H1 (cell line): Measurements from ENCODE around the gene ABHD4. TPM values are rescaled to one million over a fixed set of nuclear protein-coding genes. Genes with fewer than 3 reads are reported as not detected.

Experiments used
- CTCF ChIA-PET: fragments of 300-600 bp; sonication (Branson Sonifier 250); formaldehyde crosslinking; loops from one replicate; lab custom pipeline; 2021; ENCODE audit not compliant: partially characterized antibody; lab: Charles Lee
- POLR2A ChIA-PET: fragments of 300-600 bp; sonication (Branson Sonifier 250); formaldehyde crosslinking; loops from one replicate; lab custom pipeline; 2021; ENCODE audit warnings: inconsistent platforms; ENCODE audit not compliant: partially characterized antibody; lab: Charles Lee
- DNase-seq, 2 experiments: peaks; one replicate each; pipeline versions ENCODE4 v3.0.0 to v3.0.0-alpha.2; 2010 to 2022; ENCODE audit warnings: low spot score in 2 of 2, low read depth in 1 of 2, mixed read lengths in 1 of 2
- FAIRE-seq: peaks from 2 replicates; lab custom pipeline; 2011; peaks lifted over from hg19 to GRCh38; lab: Jason Lieb, UNC
- H2AFZ ChIP-seq: 2 replicates; pipeline ENCODE4 v1.8.1; 2012; ENCODE audit warnings: low read length, inconsistent platforms
- H2AK5ac ChIP-seq: 2 replicates; pipeline ENCODE4 v1.6.1; 2013; ENCODE audit warnings: low read depth, low read length
- H2BK120ac ChIP-seq: replicated peaks from 2 replicates; pipeline ENCODE3; 2013; ENCODE audit warnings: low read depth, low read length, inconsistent platforms
- H2BK12ac ChIP-seq: 2 replicates; pipeline ENCODE4 v1.6.1; 2013; ENCODE audit warnings: low read depth, low read length
- H2BK15ac ChIP-seq: 2 replicates; pipeline ENCODE4 v1.6.1; 2013; ENCODE audit warnings: low read length
- H2BK20ac ChIP-seq: 2 replicates; pipeline ENCODE4 v1.6.1; 2013; ENCODE audit warnings: low read length
- H2BK5ac ChIP-seq: 2 replicates; pipeline ENCODE4 v1.6.1; 2013; ENCODE audit warnings: low read depth, low read length
- H3K14ac ChIP-seq: 2 replicates; pipeline ENCODE4 v1.6.1; 2013; ENCODE audit warnings: inconsistent platforms; ENCODE audit not compliant: insufficient read length
- H3K18ac ChIP-seq: 2 replicates; pipeline ENCODE4 v1.6.1; 2013; ENCODE audit warnings: low read length; ENCODE audit errors: extremely low read depth
- H3K23ac ChIP-seq: 2 replicates; pipeline ENCODE4 v1.6.1; 2013; ENCODE audit warnings: inconsistent platforms; ENCODE audit not compliant: insufficient read length
- H3K23me2 ChIP-seq: 2 replicates; pipeline ENCODE4 v1.6.1; 2013; ENCODE audit warnings: low read depth, low read length
- H3K27ac ChIP-seq: 2 replicates; pipeline ENCODE4 v1.6.1; 2011; ENCODE audit warnings: low read depth, low read length, inconsistent platforms
- H3K27me3 ChIP-seq, 4 experiments: replicated peaks in 1 of 4; 1 replicate in 1 of 4; 2 replicates in 3 of 4; pipeline versions ENCODE4 v1.6.1 to v1.8.1; 2011 to 2013; ENCODE audit warnings: low read length in 3 of 4, mild to moderate bottlenecking in 3 of 4, inconsistent platforms in 2 of 4, mixed read lengths in 2 of 4, moderate library complexity in 1 of 4; ENCODE audit not compliant: control insufficient read depth in 3 of 4, insufficient read depth in 3 of 4; ENCODE audit errors: extremely low read depth in 1 of 4
- H3K36me3 ChIP-seq, 4 experiments: 2 replicates each; pipeline versions ENCODE4 v1.6.1 to v1.8.1; 2011 to 2013; ENCODE audit warnings: mild to moderate bottlenecking in 4 of 4, low read length in 3 of 4, moderate library complexity in 2 of 4, control low read depth in 1 of 4, inconsistent platforms in 1 of 4; ENCODE audit not compliant: insufficient read depth in 4 of 4, control insufficient read depth in 2 of 4
- H3K4ac ChIP-seq: replicated peaks from 2 replicates; pipeline ENCODE3; 2013; ENCODE audit warnings: low read length, low read depth, mixed read lengths, inconsistent platforms; ENCODE audit not compliant: insufficient read length
- H3K4me1 ChIP-seq, 4 experiments: replicated peaks in 1 of 4; 1 replicate in 1 of 4; 2 replicates in 3 of 4; pipeline versions ENCODE4 v1.6.1 to v1.8.1; 2011 to 2013; ENCODE audit warnings: low read length in 3 of 4, inconsistent platforms in 2 of 4, mixed read lengths in 1 of 4; ENCODE audit not compliant: insufficient read depth in 4 of 4, control insufficient read depth in 3 of 4
- H3K4me2 ChIP-seq, 2 experiments: 2 replicates each; pipeline versions ENCODE4 v1.6.1 to v1.8.1; 2011 to 2013; ENCODE audit warnings: low read depth in 2 of 2, low read length in 2 of 2, control low read depth in 1 of 2, inconsistent platforms in 1 of 2, mild to moderate bottlenecking in 1 of 2; ENCODE audit not compliant: insufficient read depth in 1 of 2
- H3K4me3 ChIP-seq, 4 experiments: fragments of 200-600, 300-600 bp in 1 of 4; sonication (generic), shearing (Covaris generic), sonication (Bioruptor Twin) in 1 of 4; 2 replicates each; pipeline versions ENCODE4 v1.5.1 to v1.8.1; 2011 to 2016; ENCODE audit warnings: low read length in 4 of 4, low read depth in 3 of 4, control low read depth in 2 of 4, inconsistent platforms in 2 of 4, mild to moderate bottlenecking in 2 of 4, mixed read lengths in 1 of 4, moderate library complexity in 1 of 4; ENCODE audit not compliant: insufficient read depth in 2 of 4; ENCODE audit errors: extremely low read depth in 1 of 4
- H3K56ac ChIP-seq: replicated peaks from 2 replicates; pipeline ENCODE3; 2013; ENCODE audit warnings: low read depth, mild to moderate bottlenecking, mixed read lengths, low read length, inconsistent platforms; ENCODE audit not compliant: insufficient read length
- H3K79me1 ChIP-seq: 2 replicates; pipeline ENCODE4 v1.6.1; 2013; ENCODE audit warnings: low read depth, low read length, control low read depth
- H3K79me2 ChIP-seq, 2 experiments: 2 replicates each; pipeline versions ENCODE4 v1.6.1 to v1.8.1; 2012 to 2013; ENCODE audit warnings: low read length in 2 of 2, mild to moderate bottlenecking in 2 of 2, inconsistent platforms in 1 of 2; ENCODE audit not compliant: insufficient read depth in 2 of 2, control insufficient read depth in 1 of 2
- H3K9ac ChIP-seq, 4 experiments: replicated peaks in 1 of 4; 1 replicate in 1 of 4; 2 replicates in 3 of 4; pipeline versions ENCODE4 v1.6.1 to v1.8.1; 2011 to 2013; ENCODE audit warnings: low read depth in 3 of 4, low read length in 3 of 4, control low read depth in 2 of 4, mild to moderate bottlenecking in 2 of 4, moderate library complexity in 2 of 4, inconsistent platforms in 1 of 4; ENCODE audit errors: extremely low read depth in 1 of 4
- H3K9me3 ChIP-seq, 2 experiments: 2 replicates each; pipeline versions ENCODE4 v1.6.1 to v1.8.1; 2012 to 2013; ENCODE audit warnings: mild to moderate bottlenecking in 2 of 2, moderate library complexity in 2 of 2, control low read depth in 1 of 2, inconsistent platforms in 1 of 2, low read depth in 1 of 2, low read length in 1 of 2, mixed read lengths in 1 of 2; ENCODE audit not compliant: insufficient read depth in 2 of 2
- H4K20me1 ChIP-seq, 2 experiments: replicated peaks in 1 of 2; 2 replicates each; pipeline versions ENCODE3 to v1.8.1; 2011 to 2013; ENCODE audit warnings: inconsistent platforms in 2 of 2, low read length in 2 of 2, mild to moderate bottlenecking in 1 of 2; ENCODE audit not compliant: insufficient read depth in 2 of 2, control insufficient read depth in 1 of 2
- H4K5ac ChIP-seq: 2 replicates; pipeline ENCODE4 v1.6.1; 2013; ENCODE audit warnings: low read length, low read depth, mixed read lengths, inconsistent platforms; ENCODE audit not compliant: insufficient read length
- H4K8ac ChIP-seq: 2 replicates; pipeline ENCODE4 v1.8.0; 2013; ENCODE audit warnings: mild to moderate bottlenecking, moderate library complexity, low read length, inconsistent platforms; ENCODE audit not compliant: insufficient read depth; ENCODE audit errors: extremely low read depth
- H4K91ac ChIP-seq: replicated peaks from 2 replicates; pipeline ENCODE3; 2013; ENCODE audit warnings: low read length, mixed read lengths, inconsistent platforms; ENCODE audit not compliant: insufficient read length
- BACH1 ChIP-seq: IDR thresholded peaks from 2 replicates; pipeline ENCODE4 v1.6.1; 2012; ENCODE audit warnings: low read length, improper control_type of control experiment
- BCL11A ChIP-seq, 2 experiments: IDR thresholded peaks; one replicate each; pipeline ENCODE4 v1.6.1; 2011; ENCODE audit warnings: low read depth in 2 of 2, low read length in 2 of 2, mild to moderate bottlenecking in 2 of 2
- JUN ChIP-seq: IDR thresholded peaks from 2 replicates; pipeline ENCODE4 v1.6.1; 2011; ENCODE audit warnings: low read depth, mild to moderate bottlenecking, improper control_type of control experiment, low read length
- WGBS, 2 experiments: shearing (Covaris generic) in 1 of 2; methylation state at CpG; one replicate each; pipeline versions ENCODE4 v1.1.6 to v1.1.7; 2013 to 2015; ENCODE audit warnings: low lambda C conversion rate in 2 of 2, mixed read lengths in 2 of 2, inconsistent platforms in 1 of 2, low coverage in 1 of 2, missing lambda C conversion rate in 1 of 2; ENCODE audit not compliant: insufficient replicate concordance in 2 of 2, insufficient coverage in 1 of 2, insufficient read length in 1 of 2; ENCODE audit errors: extremely low coverage in 1 of 2, missing lambda C conversion rate in 1 of 2; 5-methylcytosine and 5-hydroxymethylcytosine counted together
- polyA plus RNA-seq, 7 experiments: library from polyadenylated mRNA; depleted of rRNA in 3 of 7; stranded (reverse) in 5 of 7; unstranded in 2 of 7; fragments of >200 nt in 5 of 7; fragments of 200-250 nt in 2 of 7; gene quantifications; 1 replicate in 5 of 7; 2 replicates in 1 of 7; 4 replicates in 1 of 7; pipeline versions ENCODE4 v1.2.1 to v1.2.3, GENCODE V29; 2011 to 2013; ENCODE audit warnings: missing spikeins in 2 of 7, mixed read lengths in 2 of 7
- total RNA-seq: library from RNA; stranded (reverse); fragmentation: NEBNext Ultra II Directional; extraction: Animal tissue kit (Norgen Biotek cat#: 25700); gene quantifications from 2 replicates; pipeline ENCODE4 v1.2.1, GENCODE V29; 2021

The ABHD4 gene
- total and polyA plus RNA-seq, 2 of the 8 experiments (the other 6 are each of a cell fraction or from before 2014, with no cell fraction given), result 32.4 to 42.9 TPM

GRCh38 chr14:22593601-22594000 is 4.5 kb upstream of the ABHD4 start:
- H3K9me3 ChIP-seq, result no peaks in the 10 kb centered on the region
- H2BK12ac ChIP-seq, result no peak overlapping the region
- no peak overlapping the region for H2BK15ac ChIP-seq
- no peak overlapping the region for H3K18ac ChIP-seq
- no peaks in the 10 kb centered on the region for H3K27me3 ChIP-seq
- no peaks in the 10 kb centered on the region for H4K20me1 ChIP-seq
- POLR2A ChIA-PET, result interaction anchor here (1.0 to 1.5 kb wide), 3 partner anchors 20 to 58 kb away, joined by 3 read pairs; no protein-coding TSS in a partner anchor
- no peak overlapping the region for H2BK120ac ChIP-seq
- no peak overlapping the region for H3K4me2 ChIP-seq
- DNase-seq (no peak), FAIRE-seq (no peak)
- H2BK5ac ChIP-seq, result no peak overlapping the region
- H4K5ac ChIP-seq, result no peak overlapping the region
- H3K79me1 ChIP-seq, result no peaks in the 10 kb centered on the region
- H3K36me3 ChIP-seq, result no peaks in the 10 kb centered on the region
- H3K14ac ChIP-seq, result no peak overlapping the region
- H3K4me3 ChIP-seq, result no peak overlapping the region
- no peak overlapping the region for H4K8ac ChIP-seq
- H3K27ac ChIP-seq, result no peak overlapping the region
- CTCF ChIA-PET, result interaction anchor here (0.6 to 2.9 kb wide), 10 partner anchors 9 to 285 kb away, joined by 3 to 14 read pairs (median 4); no protein-coding TSS in a partner anchor
- TF ChIP-seq BACH1, result no peak
- TF ChIP-seq BCL11A (IDR thresholded peaks at IDR 0.05; ENCODE audit: low read depth in 2 of 2, low read length in 2 of 2), result no peak
- TF ChIP-seq JUN, result no peak
- TF ChIP-seq, all 59 proteins: peak for 0
- H3K9ac ChIP-seq, result no peak overlapping the region
- peaks cover 0 to 3% of the 10 kb centered on the region in 2 experiments; a peak in 2 of 4 replicates for H3K79me2 ChIP-seq
- no peak overlapping the region for H3K56ac ChIP-seq
- H3K4me1 ChIP-seq, result peaks cover 2 to 6% (median 3%) of the 10 kb centered on the region in 4 experiments; a peak in 4 of 7 replicates
- peaks cover 10% of the 10 kb centered on the region for H3K23me2 ChIP-seq
- H2BK20ac ChIP-seq, result no peak overlapping the region
- no peak overlapping the region for H3K4ac ChIP-seq
- 80% methylated on average over 2 of the region's 2 CpGs; no CpG with 5 or more reads in 1 of the 2 experiments for WGBS, 2 experiments
- no peak overlapping the region for H2AFZ ChIP-seq
- no peak overlapping the region for H4K91ac ChIP-seq
- H2AK5ac ChIP-seq, result no peak overlapping the region
- H3K23ac ChIP-seq, result no peak overlapping the region
